ENCODE data around the gene ILK.
A peak's percentile ranks its signal among the peaks of the same experiment; 100 is the strongest.

Gene ILK

DNA sequence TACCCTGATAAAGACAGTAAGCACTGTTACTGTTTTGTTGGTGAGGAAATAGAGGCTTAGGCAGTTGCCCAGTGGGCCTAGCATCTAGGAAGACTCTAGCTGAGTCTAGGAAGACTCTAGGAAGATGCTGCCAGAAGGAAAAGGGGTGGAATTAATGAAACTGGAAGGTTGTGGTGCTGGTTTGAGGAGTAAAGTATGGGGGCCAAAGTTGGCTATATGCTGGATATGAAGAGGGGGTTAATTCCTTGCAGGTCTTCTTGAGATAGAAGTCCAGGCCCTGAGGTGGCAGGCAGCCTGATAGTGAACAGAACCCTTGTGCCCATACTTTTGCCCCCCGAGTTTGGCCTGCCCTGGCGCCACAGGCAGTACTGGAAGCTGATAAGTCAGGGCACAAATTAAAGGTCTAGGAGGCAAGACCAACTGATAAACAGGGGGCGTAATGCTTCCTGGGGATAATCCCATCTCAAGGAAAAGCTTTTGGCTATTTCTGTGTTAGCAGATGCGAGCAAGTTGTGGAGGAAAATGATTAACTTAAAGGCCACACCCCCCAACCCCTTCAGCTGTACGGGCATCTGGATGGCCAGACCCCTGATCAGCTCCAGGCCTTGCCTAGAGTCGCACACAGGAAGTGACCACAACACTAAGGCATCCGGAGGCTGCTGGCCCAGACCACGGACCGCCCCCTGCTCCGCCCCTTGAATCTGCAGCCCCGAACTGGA, 3.1 kb downstream of the ILK start:
- peak; percentile 76 for DNase-seq (ENCODE audit: low spot score)

DNA sequence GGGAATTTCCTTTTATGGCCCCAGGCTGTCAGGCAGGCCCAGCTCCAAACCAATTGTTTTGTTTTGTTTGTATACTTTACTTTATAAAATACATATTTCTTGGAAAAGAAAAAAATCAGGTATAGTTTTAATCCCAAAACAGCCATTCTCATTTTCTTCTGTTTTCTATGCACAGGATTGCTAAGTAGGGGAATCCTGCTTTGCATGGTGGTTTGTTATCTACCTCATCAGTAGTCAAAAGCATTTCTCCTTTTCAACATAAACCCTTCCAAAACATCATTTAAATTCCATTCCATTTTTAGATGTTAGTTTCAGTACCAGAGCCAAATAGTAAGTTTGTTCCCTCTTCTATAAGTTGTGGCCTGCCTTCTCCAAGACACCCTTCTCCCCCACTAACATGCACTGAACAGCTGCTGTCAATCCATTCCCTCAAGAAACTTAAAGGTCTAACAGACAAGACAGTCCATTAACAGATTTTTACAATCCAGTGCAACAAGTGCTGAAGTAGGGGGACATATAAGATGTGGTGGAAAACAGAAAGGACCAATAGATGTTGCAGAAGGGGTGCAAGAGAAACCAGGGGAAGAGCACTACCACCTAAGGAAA, 3.7 kb downstream of the ILK start:
- DNase-seq (ENCODE audit: low spot score), result no peak

GRCh38 chr11:6608011-6608410, 4.4 kb downstream of the ILK start:
- DNase-seq (ENCODE audit: low spot score), result no peak

GRCh38 chr11:6608726-6609501, 5.3 kb downstream of the ILK start:
- DNase-seq (ENCODE audit: low spot score), result no peak

DNA sequence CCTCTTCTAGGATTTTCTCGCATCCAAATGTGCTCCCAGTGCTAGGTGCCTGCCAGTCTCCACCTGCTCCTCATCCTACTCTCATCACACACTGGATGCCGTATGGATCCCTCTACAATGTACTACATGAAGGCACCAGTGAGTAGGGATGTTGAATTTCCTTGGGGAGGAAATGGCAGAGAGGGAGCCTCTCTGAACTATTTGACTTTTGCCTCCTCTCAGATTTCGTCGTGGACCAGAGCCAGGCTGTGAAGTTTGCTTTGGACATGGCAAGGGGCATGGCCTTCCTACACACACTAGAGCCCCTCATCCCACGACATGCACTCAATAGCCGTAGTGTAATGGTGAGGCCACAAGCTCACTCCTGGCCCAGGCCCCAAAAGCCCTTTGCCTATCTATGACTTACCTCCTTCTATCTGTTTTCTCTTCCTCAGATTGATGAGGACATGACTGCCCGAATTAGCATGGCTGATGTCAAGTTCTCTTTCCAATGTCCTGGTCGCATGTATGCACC, 6.0 kb downstream of the ILK start:
- no peak for DNase-seq (ENCODE audit: low spot score)

GRCh38 chr11:6610591-6610990, 7.0 kb downstream of the ILK start:
- no peak for DNase-seq (ENCODE audit: low spot score)

DNA sequence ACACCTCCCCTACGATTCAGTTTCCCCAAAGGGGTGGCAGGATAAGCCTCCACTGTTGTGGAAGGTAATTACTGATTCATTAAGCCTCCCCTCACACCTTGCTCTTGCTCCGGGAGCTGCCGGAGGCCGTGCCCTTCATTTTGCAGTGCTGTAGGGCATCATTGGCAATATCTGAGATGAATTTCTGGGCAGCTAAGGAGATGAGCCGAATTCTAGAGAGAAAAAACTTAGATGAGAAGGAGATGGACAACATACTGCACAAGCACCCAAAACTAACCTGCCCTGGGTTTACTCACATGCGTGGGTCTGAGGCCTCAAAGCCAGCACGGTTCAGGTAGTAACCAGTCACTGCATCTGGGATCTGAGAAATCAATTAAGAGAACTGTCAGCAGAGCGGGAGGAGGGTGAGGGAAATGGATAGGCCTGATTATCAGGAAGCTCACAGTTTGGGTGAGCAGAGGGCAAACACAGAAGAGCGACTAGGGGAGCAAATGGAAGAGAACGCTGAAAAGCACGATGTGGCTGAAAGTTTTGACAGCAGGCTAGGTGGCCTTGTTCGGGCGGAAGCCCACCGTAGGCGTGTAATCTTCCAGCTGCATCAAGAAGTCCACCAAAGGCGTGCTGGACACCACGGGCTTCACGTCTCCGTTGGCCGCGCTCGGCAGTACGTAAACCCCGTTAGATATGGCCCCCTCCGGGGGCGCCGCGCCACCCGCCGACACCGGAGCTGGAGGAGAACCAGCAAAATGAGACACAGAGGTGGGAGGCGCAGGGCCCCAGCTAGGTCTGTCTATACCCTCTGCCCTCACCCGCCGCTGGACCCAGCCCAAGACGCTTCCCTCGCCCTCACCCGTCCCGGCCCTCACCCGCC, 7.8 kb downstream of the ILK start:
- peak; percentile 22 for DNase-seq (ENCODE audit: low spot score)

GRCh38 chr11:6611963-6612212, 8.3 kb downstream of the ILK start:
- DNase-seq (ENCODE audit: low spot score), result no peak

DNA sequence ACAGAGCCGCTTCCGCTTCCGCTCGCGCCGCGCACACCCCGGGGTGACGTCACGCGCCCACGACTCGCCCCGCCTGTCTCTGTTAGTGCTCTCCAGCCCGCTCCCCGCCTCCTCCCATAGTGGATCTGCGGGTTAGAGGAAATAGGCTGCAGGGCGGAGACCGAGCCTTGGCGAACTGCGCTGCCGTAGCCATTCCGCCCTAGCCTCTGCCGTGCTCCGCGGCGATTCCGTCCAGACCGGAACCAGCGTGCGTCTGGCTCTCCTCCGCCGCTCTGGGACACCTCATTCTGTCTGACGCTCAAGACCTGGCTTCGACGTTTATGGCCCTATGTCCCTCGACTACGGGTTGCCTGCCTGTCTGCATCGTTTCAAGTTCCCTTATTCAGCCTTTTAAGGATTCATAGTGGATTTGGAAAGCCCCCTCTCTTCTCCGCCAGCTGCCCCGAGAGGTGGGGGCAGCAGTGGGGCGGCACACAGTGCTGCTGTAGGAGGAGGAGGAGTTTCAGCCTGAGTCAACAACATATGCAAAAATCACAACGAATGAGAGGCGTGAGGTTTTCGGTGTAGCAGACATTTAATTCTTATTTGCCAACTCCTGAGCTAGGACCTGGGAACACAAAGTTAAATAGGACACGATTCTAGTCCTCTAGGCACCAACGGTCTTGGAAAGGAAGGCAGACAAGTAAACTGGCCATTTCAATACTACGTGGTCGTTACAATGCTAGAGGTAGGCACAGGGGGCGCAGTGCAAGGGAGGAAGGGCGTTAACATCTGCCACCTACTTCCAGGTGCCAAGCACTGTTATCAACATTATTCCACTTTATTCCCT, 8.9 kb downstream of the ILK start, which contains the start of gene TAF10:
TSS of gene TAF10 (minus strand) at position 4 of the 829 bp plus-strand sequence. CDS start 27 bp downstream, outside the sequence.
- DNase-seq (ENCODE audit: low spot score), result peak; percentile 96

DNA sequence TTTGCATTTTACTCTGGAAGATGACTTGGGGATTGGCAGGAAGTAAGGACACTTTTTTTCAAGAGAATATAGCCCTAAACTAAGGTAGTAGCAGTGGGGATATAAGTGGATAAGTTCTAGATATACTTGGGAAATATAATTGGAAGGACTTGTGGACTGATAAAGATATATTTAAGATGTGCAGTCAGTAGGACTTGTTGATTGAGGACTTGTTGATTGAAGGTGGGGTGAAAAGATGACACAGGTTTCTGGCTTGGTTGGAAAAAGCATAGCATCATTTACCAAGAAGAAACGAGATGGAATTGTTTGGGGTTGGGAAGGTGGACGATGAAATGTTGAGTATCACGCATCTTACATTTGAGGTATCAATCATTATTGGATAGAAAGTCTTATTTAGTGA, 9.9 kb downstream of the ILK start:
- no peak for DNase-seq (ENCODE audit: low spot score)

GRCh38 chr11:6614446-6614845, 10.9 kb downstream of the ILK start:
- DNase-seq (ENCODE audit: low spot score), result no peak

DNA sequence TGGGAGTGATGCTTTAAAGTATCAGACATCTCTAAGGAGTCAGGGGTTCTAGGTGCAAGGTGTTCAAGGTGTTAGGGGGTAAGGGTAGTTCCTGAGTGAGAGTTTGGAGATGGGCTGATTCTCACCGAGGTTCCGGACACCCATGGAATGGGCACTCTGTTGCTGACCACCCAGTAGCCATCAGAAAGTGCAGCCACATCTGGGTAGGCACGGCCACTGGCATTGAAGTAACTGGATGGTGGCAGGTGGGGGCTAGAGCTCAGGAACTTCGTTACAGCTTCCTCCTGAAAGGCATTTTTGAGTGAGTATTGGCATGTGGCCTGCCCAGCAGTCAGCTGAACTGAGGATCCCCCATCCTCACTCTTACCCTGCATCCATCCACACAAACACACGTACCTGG, 11.5 kb downstream of the ILK start:
- no peak for DNase-seq (ENCODE audit: low spot score)

GRCh38 chr11:6615882-6616585, 12.5 kb downstream of the ILK start:
- no peak for DNase-seq (ENCODE audit: low spot score)

- no peak for DNase-seq (ENCODE audit: low spot score)
These were observed 13.1 kb downstream of the ILK start for GRCh38 chr11:6616596-6617250.

DNA sequence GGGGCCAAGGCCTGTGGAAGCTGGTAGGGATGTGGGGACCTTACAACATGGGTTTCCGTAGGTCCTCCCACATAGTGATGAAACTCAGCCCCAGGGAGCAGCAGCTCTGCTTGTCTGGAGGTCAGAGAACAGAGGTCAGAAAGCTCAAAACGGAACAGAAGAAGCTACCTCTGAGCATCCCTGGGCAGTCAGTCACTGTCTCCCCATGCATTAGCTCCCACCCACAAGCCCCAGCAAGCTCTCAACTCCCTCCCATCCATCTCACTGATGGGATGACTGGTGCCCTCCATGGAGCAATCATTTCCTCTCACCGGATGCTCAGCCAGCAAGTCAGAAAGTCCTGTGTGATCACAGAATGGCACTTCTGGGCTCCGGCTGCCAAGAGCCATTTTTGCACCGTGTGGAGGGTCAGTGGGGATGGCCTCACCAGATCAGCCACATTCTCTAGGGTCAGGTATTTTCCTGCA, 13.8 kb downstream of the ILK start:
- DNase-seq (ENCODE audit: low spot score), result no peak

DNA sequence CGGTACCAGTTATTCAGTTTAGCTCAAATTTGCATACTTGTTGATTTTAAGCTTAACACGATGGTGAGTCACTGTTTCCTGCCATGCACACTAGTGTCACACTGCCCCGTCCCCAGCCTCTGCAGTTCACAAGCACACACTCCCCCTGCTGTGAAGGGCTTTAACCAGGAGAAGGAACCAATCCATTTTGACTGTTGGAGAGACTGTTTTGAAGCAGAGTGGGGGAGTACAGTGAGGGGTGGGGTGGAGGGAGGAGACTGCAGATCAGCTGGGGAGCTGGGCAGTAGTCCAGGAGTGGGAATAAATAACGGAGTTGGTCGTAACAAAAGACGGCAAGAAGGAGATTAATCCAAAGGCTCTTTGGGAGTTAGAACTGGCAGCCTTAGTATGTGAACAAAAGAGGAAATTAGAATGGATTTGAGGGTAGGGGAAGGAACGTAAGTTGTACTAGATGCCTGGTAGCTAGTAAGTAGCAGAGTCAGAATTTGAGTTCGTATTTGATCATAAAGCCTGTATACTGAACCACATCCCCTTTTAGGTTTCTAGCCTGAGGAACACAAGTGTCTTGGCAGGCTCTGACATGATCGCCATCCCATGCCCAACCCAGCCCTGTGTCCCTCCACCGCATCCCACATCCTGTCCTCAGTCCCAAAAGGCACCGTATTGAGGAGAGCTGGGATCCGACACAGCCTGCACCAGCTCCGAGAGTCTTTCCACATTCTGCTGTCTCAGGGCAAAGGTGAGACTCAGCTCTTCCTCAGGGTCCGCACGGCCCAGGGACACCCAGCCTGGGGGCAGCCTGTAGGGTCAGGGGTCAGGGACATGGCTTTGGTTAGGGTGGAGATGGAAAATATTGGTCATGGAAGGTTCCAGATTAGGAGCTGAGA, 14.8 kb downstream of the ILK start:
- peak; percentile 33 for DNase-seq (ENCODE audit: low spot score)

DNA sequence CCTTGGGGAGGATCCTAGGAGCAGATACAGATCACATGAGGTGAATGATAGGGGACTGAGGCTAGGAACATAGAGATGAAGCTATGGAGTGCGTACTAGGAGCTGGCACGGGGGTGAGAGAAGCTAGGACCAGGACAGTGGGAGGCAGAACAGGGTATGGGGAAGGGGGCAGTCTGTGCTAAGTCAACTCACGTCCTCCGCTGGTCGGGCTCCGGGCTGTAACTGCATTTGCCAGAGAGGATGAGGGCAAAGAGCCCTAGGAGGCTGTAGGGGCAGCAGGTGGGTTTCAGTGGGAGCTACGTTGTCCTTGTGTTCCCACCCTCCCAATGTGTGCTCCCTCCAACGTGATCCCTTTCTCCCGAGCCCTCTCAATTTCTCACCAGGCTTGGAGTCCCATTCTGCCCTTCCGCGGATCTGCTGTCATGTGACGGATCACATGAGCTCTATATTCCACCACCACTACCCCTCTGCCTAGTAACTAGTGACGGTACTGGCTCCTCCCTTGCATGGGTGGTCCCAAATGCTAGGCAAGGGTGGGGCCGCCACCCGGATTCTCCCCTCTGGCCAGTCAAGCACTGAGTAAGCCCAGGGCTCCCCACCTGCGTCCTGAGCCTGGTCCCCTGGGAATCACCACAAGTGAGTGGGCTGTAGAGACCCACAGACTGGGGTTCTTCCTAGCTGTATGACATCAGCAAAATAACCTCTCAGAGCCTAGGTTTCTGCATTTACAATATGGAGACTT, 15.6 kb downstream of the ILK start, which contains the start of gene TPP1:
TSS of gene TPP1 (minus strand) at position 419 of the 742 bp plus-strand sequence. CDS start at position 397, 22 bp downstream.
- peak; percentile 99 for DNase-seq (ENCODE audit: low spot score)

DNA sequence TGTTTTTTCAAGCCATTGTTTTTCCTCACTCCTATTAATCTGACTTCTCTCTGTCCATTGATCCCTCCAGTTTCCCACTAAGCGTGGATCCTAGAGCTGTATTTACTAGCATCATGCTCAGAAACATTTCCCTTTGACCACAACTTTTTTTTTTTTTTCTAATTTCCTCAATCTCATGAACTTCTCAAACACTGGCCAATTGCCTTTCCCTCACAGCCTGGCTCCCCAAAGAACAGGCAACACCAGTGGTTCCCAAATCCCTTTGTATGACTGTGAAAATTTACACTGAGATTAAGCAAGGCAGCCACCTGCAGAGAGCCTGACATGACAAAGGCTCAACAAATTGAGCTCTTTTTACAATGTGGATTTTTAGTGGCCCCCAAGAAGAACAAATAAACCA, 17.1 kb downstream of the ILK start:
- DNase-seq (ENCODE audit: low spot score), result no peak
